ENCODE results near the gene RAI14.

DNA sequence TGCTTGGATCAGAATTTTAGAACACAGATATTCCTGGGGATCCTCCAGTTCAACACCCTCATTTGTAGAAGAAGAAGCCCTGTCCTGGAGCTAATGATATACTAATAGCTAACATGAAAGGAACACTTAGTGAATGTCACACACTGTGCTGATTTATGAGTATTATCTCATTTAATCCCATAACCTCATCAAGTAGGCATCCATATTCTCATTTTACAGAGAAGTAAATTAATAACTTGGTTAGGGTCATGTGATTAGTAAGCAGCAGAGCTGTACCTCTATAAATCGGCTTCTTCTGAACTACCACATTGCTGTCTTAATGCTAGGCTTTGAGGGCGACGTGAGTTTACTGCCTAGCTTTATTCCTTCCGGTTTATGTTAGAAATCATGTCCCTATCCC lies 188.9 kb downstream of the RAI14 start:
- no peak for TF ChIP-seq REST (IDR thresholded peaks at IDR 0.05; ENCODE audit: insufficient read depth in 1 of 2, low read depth in 2 of 2, low read length in 2 of 2)
- TF ChIP-seq SIN3A (IDR thresholded peaks at IDR 0.05; ENCODE audit: borderline replicate concordance, insufficient read depth, low read length): no peak
- no peak for TF ChIP-seq POLR2AphosphoS5 (IDR thresholded peaks at IDR 0.05; ENCODE audit: low read depth, low read length)

All from PFSK-1 (cell line).